Epithelial cell of esophagus (primary cell): ENCODE data around the gene BIN1.

Source experiments
- DNase-seq: peaks from one replicate; pipeline ENCODE4 v3.0.0; 2010; ENCODE audit warnings: low read depth
- H3K4me3 ChIP-seq: 2 replicates; pipeline ENCODE4 v1.5.1; 2011; ENCODE audit warnings: mild to moderate bottlenecking, low read length, control low read depth
- CTCF ChIP-seq: IDR thresholded peaks from 2 replicates; pipeline ENCODE4 v1.5.1; 2011; ENCODE audit warnings: low read depth, mild to moderate bottlenecking, low read length, control low read depth, inconsistent platforms; ENCODE audit not compliant: insufficient read depth; ENCODE audit errors: missing control alignments

BIN1 gene

GRCh38 chr2:127088706-127089105, 18.2 kb downstream of the BIN1 start:
- no peak for TF ChIP-seq CTCF
- DNase-seq = no peak

DNA sequence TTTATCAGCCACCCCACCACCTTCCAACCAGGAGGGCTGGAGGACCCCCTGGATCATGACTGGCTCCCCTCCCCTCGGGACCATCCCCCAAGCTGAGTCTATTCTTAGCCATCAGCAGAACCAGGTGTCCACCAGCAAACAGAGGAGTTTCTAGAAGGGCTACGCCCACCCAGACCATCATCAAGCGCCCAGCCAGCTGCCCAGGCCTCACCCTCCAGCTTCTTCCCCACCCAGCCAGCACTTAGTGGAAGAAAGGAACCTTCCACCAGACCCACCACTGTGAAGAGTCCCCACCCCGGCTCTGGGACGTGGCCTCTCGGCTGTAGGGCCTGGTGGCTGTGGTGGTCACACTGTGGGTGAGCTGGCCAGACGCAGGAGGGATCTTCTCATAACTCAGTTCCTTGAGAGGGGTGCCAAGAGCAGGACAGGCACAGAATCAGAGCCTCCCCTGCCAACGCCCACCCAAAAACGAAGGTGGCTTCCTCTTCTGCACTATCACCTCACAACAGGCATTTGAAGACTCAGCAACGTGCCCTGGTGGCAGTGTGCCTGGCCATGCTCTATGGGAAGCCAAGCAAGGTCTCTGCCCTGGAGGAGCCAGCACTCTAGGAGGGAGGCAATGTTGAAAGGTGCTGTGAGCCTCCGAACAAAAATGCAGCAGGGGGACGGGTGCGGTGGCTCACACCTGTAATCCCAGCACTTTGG, 19.0 kb downstream of the BIN1 start:
- H3K4me3 ChIP-seq = no peak overlapping the region
- TF ChIP-seq CTCF = no peak

More at GRCh38 chr2:127088706-127089105, 18.2 kb downstream of the BIN1 start:
- H3K4me3 ChIP-seq = no peak overlapping the region

GRCh38 chr2:127086990-127087790, 19.8 kb downstream of the BIN1 start:
- no peak overlapping the region for H3K4me3 ChIP-seq
- no peak for TF ChIP-seq CTCF
- no peak for DNase-seq

More for the DNA sequence above, 19.0 kb downstream of the BIN1 start:
- no peak for DNase-seq

DNA sequence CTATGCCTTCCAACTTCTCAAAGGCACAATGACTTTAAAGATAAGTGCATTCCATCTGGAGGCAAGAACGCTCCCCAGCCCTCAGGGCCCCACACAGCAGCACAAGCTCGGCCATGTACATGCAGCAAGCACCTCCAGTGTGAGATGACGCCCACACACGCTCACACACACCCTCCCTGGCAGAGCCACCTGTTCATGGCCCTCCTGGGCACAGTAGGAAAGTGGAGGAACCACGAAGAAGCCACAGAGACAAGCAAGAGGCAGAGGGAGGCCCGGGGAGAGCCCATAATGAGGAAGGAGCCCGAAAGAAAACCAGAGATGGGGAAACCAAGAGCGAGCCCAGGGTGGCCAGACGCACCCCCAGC, 21.7 kb downstream of the BIN1 start:
- no peak overlapping the region for H3K4me3 ChIP-seq
- no peak for TF ChIP-seq CTCF
- DNase-seq = peak; percentile 57

- no peak for DNase-seq
- no peak overlapping the region for H3K4me3 ChIP-seq
- no peak for TF ChIP-seq CTCF
These were observed 22.2 kb downstream of the BIN1 start for GRCh38 chr2:127084611-127085316.

- no peak overlapping the region for H3K4me3 ChIP-seq
- TF ChIP-seq CTCF = peak; percentile 7
- peak; percentile 58 for DNase-seq
These were observed 23.0 kb downstream of the BIN1 start for GRCh38 chr2:127083819-127084503.
